M059J (cell line): ENCODE measurements around the gene PXDN. TPM values are rescaled to one million over a fixed set of nuclear protein-coding genes. Genes with fewer than 3 reads are reported as not detected.
"Not testable (repeated sequence)": the region's sequence is repeated elsewhere in the genome, so short reads cannot be mapped to it uniquely, and the experiment has no call there.

ENCODE experiments used
- DNase-seq: peaks from one replicate; pipeline ENCODE4 v3.0.0-alpha.2; 2012; ENCODE audit warnings: low read depth
- total RNA-seq: library from RNA; depleted of rRNA; stranded (reverse); fragments of >200 nt; shearing (Covaris generic); gene quantifications from 2 replicates; pipeline ENCODE4 v1.2.3, GENCODE V29; 2014

The PXDN gene
- total RNA-seq, 1 experiment from 2014 or later: 115 TPM

DNA sequence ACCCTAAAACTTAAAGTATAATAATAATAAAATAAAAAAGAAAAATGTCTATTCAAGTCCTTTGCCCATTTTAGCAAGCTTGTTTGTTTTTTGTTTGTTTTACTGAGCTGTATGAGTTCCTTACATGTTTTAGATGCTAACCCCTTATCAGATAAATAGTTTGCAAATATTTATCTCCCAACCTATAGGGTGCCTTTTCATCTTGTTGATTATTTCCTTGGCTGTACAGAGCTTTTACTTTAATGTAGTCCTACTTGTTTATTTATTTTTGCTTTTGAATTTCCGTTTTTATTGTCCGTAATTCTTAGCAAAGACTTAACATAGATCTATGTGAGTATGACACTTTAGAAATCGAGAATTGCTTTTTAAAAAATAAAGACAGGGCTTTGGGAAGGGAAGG lies 17.8 kb downstream of the PXDN start:
- DNase-seq: no peak

- DNase-seq: peak; percentile 46
Observed at GRCh38 chr2:1724351-1724750, 20.0 kb downstream of the PXDN start.

DNA sequence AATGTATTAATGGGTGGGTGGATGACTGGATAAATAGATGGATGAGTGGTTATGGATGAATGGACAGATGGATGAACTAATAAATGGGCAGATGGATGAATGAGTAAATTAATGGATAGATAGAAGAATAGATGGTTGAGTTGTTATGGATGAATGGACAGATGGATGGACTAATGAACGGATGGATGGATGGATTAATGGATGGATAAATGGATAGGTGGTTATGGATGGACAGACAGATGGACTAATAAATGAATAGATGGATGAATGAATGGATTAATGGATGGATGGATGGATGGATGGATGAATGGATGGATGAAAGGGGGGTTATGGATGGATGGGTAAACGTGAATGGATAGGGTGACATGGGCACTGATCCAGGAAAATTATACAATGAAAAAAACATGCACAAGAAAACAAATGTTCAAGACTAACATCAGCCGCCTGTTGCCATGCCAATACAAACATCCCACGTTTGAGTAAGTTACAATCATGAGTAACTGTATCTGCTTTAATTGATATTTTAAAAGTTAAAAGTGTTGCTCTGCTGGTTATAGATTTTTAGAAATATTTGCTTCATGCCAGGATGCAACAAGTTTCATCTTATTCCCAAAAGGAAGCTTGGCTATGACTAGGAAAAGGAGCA lies 20.8 kb downstream of the PXDN start:
- peak; percentile 55 for DNase-seq

- DNase-seq: no peak
Observed at GRCh38 chr2:1722692-1723091, 21.6 kb downstream of the PXDN start.

GRCh38 chr2:1721706-1722646 lies 22.3 kb downstream of the PXDN start:
- peak; percentile 95 for DNase-seq

- DNase-seq: no peak
Observed at GRCh38 chr2:1718339-1719220, 25.7 kb downstream of the PXDN start.

- DNase-seq: peak; percentile 97
Observed at GRCh38 chr2:1717113-1717512, 27.2 kb downstream of the PXDN start.

GRCh38 chr2:1716441-1716840 lies 27.9 kb downstream of the PXDN start:
- no peak for DNase-seq

- DNase-seq: not testable (repeated sequence)
Observed at GRCh38 chr2:1716014-1716305, 28.4 kb downstream of the PXDN start.

- DNase-seq: no peak
Observed at GRCh38 chr2:1715184-1716013, 28.9 kb downstream of the PXDN start.

DNA sequence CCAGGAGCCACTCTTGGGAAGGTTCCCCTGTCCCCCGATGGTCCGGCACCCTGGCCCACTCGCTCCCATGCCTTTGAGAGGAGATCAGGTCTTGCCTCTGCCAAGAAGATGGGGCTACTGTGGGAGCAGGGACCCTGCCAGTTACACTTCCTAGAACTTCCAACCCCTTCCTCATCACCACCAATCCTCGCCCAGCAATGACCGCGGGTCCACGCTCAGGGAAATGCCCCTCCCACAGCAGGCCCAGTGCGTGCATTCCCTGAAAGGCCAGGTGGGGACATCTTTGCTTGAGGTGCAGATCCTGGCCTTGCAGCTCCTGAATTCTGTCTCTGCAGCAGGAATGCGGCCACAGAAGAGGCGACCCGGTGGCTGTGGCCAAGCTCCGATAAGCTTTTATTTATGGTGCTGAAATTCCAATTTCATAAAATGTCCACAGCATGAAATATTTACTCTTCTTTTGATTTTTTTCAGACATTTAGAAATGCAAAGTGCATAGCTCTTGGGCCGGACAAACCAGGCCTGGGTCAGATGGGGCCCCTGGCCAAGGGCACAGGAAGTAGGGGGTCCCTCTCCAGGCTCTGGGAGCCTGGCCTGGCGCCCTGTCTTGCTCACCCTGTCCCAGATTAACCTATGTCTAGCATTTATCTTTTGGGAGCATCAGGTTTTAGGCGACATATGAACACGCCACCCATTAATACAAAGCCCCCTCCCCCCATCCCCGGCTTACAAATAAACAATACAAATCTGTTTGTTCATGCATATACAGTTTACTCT lies 29.8 kb downstream of the PXDN start:
- DNase-seq: no peak

DNA sequence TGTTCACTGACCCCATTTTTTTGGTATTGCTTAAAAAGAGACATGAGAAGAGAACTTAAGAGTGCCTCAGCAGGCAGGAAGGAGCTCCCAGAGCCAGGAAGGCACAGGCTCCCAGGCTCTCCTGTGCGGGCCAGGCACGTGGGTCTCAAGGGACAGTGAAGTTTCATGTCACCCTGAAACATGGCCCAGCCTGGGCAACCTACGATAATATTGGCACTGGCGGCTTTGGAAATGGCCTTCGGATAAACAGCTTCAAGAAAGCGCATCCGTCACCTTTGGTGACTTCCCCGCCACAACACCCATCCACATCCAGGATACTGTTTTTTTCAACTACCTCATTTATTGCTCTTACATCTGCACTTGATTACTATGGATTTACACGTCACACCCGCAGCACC lies 30.5 kb downstream of the PXDN start:
- DNase-seq: no peak

DNA sequence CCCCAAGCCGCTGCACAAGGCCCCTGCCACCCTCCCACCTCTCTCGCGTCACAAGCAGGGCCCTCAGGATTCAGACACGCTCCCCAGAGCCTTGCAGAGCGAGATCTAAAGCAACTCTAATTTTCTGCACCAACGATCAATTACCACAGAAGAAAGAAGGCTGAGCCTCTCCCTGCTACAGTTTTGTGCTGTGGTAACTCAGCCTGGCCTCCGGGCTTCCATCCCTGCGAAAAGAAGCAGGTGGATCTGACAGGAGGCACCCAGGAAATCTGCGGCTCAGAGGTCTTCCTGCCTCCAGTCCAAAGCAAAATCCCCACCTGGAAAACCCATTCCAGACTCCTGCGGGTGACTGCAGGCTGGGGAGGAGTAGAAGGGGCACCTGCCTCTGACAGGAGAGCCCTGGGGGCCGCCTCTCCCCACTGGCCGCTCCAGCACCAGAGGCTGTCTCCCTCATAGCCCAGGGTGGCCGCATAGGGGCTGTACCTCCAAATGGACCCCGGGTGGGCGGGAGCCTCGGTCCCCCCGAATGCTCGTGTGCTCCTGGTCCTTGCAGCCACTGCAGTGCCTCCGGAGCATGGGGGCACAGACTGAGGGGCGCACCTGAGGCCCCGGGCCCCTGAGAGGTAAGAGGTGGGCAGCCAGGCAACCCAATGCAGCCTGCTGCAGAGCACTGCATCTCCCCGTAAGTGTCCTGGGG lies 31.0 kb downstream of the PXDN start:
- no peak for DNase-seq

DNA sequence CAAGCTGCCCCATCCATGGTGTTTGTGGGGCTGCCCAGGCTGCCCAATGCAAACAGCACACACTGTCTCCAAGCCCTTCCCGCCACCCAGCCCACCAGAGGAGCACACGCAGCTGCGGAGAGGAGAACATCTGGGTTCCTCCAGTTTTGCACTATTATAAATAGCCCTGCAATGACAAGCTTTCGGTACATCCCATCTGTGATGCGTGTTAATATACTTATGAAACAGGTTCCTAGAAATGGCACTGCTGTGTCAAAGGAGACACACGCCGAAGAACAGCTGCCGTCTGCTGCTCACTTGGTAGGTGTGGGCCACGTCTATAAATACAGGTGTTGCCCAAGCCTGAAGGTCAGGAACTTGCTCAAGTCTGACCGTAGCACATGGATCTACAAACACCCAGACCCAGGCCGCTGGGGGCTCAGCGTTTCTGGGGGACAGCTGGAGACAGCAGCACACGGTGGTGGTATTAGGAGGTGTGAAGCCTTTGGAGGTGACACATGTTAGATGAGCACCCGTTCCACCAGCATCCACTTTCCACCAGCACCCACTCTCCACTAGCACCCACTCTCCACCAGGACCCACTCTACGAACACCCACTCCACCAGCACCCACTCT lies 34.3 kb downstream of the PXDN start:
- DNase-seq: no peak

DNA sequence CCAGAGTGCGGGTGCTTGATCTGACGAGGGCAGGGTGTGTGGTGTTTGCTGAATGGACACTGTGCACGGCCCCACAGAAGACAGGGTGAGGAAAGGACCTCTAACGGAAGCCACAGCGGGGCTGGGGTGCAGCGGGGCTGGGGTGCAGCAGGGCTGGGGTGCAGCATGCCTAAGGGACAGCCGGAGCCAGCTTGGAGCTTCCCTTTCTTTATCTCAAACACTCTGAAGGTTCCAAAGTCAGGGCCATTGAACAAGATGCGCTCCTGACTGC lies 35.0 kb downstream of the PXDN start:
- DNase-seq: no peak

- no peak for DNase-seq
Observed at GRCh38 chr2:1708476-1709334, 35.6 kb downstream of the PXDN start.

DNA sequence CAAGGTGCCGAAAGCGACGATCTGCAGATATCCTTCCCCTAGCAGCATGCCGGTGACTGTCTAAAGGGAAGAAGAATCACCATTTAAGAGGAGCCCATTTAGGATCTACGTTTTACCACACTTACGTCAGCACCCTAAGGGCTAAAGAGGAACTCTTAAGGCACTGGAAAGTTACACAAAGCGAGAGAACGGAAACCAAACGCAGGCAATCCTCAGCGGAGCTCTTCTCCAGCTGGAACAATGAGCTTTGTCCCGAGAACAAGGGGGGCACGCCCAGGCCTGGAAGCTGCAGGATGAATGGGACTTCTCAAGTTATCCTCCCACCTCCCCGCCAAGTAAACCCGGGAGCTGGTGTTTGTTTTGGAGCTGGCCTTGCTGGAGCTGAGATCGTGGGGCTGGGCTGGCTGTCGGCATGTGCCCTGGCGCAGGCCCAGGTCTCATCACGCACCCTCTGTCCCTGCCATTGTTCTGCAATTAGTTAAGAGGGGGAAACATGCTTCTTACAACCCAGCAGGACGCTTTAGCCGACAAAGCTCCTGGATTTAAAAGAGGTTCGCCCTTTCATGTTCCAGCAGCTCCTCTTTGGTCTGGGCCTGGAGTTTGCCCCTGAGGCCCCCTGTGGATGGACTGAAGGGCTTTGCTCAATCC lies 36.4 kb downstream of the PXDN start:
- peak; percentile 93 for DNase-seq

GRCh38 chr2:1706089-1706841 lies 38.0 kb downstream of the PXDN start:
- DNase-seq: not testable (repeated sequence)
